HT1080 (cell line): ENCODE results near the gene FEM1A. TPM values are rescaled to one million over a fixed set of nuclear protein-coding genes. Genes with fewer than 3 reads are reported as not detected.
"Not testable (repeated sequence)": the region's sequence is repeated elsewhere in the genome, so short reads cannot be mapped to it uniquely, and the experiment has no call there.

Source experiments
- DNase-seq: peaks from one replicate; pipeline ENCODE4 v3.0.0-alpha.2; 2015; ENCODE audit warnings: low read depth
- small RNA-seq: library from RNA; depleted of rRNA; stranded (forward); fragments of <200 nt; gene quantifications from one replicate; pipeline ENCODE3, GENCODE V24; 2014
- total RNA-seq: library from RNA; depleted of rRNA; stranded (reverse); fragments of >200 nt; shearing (Covaris generic); gene quantifications from 2 replicates; pipeline ENCODE4 v1.2.3, GENCODE V29; 2014; rRNA removed

Gene FEM1A
- total RNA-seq, 1 experiment from 2014 or later, result 13.0 TPM

DNA sequence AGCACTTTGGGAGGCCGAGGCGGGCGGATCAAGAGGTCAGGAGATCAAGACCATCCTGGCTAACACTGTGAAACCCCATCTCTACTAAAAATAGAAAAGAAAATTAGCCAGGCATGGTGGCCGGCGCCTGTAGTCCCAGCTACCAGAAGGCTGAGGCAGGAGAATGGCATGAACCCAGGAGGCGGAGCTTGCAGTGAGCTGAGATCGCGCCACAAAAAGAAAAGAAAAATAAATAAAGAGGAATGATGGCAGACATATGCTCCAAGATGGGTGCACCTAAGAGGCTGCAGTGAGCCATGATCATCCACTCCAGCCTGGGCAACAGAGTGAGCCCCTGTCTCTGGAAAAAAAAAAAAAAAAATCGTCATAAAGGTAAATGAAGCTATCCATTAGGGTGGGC is 54.4 kb downstream of the FEM1A start:
- not testable (repeated sequence) for DNase-seq

DNA sequence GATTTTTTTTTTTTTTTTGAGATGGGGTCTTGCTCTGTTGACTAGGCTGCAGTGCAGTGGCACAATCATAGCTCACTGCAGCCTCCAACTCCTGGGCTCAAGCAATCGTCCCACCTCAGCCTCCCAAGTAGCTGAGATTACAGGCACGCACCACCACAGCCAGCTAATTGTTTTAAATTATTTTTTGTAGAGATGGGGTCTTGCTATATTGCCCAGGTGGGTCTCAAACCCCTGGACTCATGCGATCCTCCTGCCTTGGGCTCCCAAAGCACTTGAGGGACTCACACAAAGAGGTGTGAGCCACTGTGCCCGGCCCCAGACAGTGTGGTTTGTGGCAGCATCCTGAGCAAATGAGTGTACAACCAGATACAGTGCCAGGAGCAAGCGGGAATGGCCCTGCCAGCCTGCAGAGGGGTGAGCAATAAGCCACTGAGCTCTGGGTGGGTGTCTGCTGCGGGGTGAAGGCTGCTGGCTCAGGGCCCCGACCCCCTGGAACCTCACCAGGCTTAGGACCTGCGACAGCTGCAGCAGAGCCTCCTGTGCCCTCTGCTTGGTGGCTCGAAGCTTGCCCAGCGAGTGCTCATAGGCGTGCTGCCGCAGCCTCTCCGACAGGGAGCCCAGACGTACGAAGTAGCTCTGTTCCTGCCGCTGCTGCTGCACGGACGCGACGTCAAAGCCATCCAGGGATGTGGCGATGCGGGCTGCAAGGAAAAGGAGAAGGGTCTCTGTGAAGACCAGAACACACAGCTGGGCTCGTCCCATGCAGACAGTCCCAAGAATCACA is 55.8 kb downstream of the FEM1A start:
- DNase-seq, result no peak

DNA sequence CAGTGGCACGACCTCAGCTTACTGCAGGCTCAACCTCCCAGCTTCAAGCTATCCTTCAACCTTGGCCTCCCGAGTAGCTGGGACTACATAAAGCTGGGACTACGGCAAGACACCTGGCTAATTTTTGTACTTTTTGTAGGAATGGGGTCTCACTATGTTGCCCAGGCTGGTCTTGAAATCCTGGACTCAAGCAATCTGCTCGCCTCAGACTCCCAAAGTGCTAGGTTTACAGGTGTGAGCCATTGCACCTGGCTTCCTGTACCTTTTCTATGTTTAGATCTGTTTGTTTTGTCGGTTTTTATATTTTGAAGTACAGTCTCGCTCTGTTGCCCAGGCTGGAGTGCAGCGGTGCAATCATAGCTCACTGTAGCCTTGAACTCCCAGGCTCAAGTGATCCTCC is 57.5 kb downstream of the FEM1A start:
- no peak for DNase-seq

Small RNA genes within 50 kb of the gene (small RNA-seq; reads per million reads assigned to genes)
- not detected for gene MIR7-3

Other genes starting within 250 kb of the FEM1A start
- gene SEMA6B, start 232.1 kb upstream of the FEM1A start, total RNA-seq, result 11.9 and 13.9 TPM in 2 replicates
- gene TNFAIP8L1, start 152.2 kb upstream of the FEM1A start, total RNA-seq, result 3.0 and 6.1 TPM in 2 replicates
- gene MYDGF, start 121.4 kb upstream of the FEM1A start, total RNA-seq, result 76.3 and 76.6 TPM in 2 replicates
- gene DPP9, start 67.9 kb upstream of the FEM1A start, total RNA-seq, result 36.1 and 53.1 TPM in 2 replicates
- gene TICAM1, start 40.0 kb downstream of the FEM1A start, total RNA-seq, result 1.5 and 2.8 TPM in 2 replicates
- gene PLIN3, start 75.9 kb downstream of the FEM1A start, total RNA-seq, result 65.7 and 75.6 TPM in 2 replicates
- gene ARRDC5, start 111.2 kb downstream of the FEM1A start, total RNA-seq, result not detected in 2 replicates
- 30.1 and 40.7 TPM in 2 replicates for gene UHRF1, start 117.8 kb downstream of the FEM1A start, total RNA-seq
- 2.3 and 3.1 TPM in 2 replicates for gene KDM4B, start 177.4 kb downstream of the FEM1A start, total RNA-seq